MM.1S (cell line): ENCODE results near the gene APOM.
A peak's percentile ranks its signal among the peaks of the same experiment; 100 is the strongest.

ENCODE experiments used
- DNase-seq: peaks from one replicate; pipeline ENCODE4 v3.0.0-alpha.2; 2015
- H2AFZ ChIP-seq: fragments of 300-600 bp; sonication (generic); 2 replicates; pipeline ENCODE4 v1.6.0; 2016; ENCODE audit warnings: antibody characterized with exemption, low read length
- H3F3A ChIP-seq: fragments of 300-600 bp; sonication (generic); 2 replicates; pipeline ENCODE4 v1.6.1; 2016; ENCODE audit warnings: mild to moderate bottlenecking, antibody characterized with exemption, low read length, moderate library complexity, mixed read lengths; ENCODE audit not compliant: insufficient read depth
- H3K27ac ChIP-seq: fragments of 300-600 bp; sonication (generic); 2 replicates; pipeline ENCODE4 v1.5.1; 2016; ENCODE audit warnings: mild to moderate bottlenecking, low read length
- H3K27me3 ChIP-seq: fragments of 300-600 bp; sonication (generic); replicated peaks from 2 replicates; pipeline ENCODE4 v1.6.0; 2016; ENCODE audit warnings: low read length; ENCODE audit not compliant: insufficient read depth
- H3K36me3 ChIP-seq: fragments of 300-600 bp; sonication (generic); replicated peaks from 2 replicates; pipeline ENCODE4 v1.6.1; 2016; ENCODE audit warnings: mild to moderate bottlenecking, low read length, mixed read lengths; ENCODE audit not compliant: insufficient read depth
- H3K4me1 ChIP-seq: fragments of 300-600 bp; sonication (generic); 2 replicates; pipeline ENCODE4 v1.6.1; 2016; ENCODE audit warnings: low read length, mixed read lengths
- H3K4me2 ChIP-seq: fragments of 300-600 bp; sonication (generic); 2 replicates; pipeline ENCODE4 v1.6.0; 2016; ENCODE audit warnings: low read depth, low read length
- H3K4me3 ChIP-seq: fragments of 300-600 bp; sonication (generic); 2 replicates; pipeline ENCODE4 v1.5.1; 2016; ENCODE audit warnings: low read length, mixed read lengths
- H3K79me2 ChIP-seq: fragments of 300-600 bp; sonication (generic); 2 replicates; pipeline ENCODE4 v1.6.1; 2016; ENCODE audit warnings: mixed run types, low read length, mixed read lengths
- H3K9ac ChIP-seq: fragments of 300-600 bp; sonication (generic); 2 replicates; pipeline ENCODE4 v1.6.1; 2016; ENCODE audit warnings: low read length, mixed read lengths
- H3K9me2 ChIP-seq: fragments of 300-600 bp; sonication (generic); replicated peaks from 2 replicates; pipeline ENCODE4 v1.6.1; 2016; ENCODE audit warnings: mild to moderate bottlenecking, low read length, mixed read lengths; ENCODE audit not compliant: insufficient read depth
- H3K9me3 ChIP-seq: fragments of 300-600 bp; sonication (generic); replicated peaks from 2 replicates; pipeline ENCODE4 v1.6.1; 2016; ENCODE audit warnings: mild to moderate bottlenecking, low read length, mixed read lengths; ENCODE audit not compliant: insufficient read depth
- H4K20me1 ChIP-seq: fragments of 300-600 bp; sonication (generic); 2 replicates; pipeline ENCODE4 v1.6.1; 2016; ENCODE audit warnings: mild to moderate bottlenecking, low read length, moderate library complexity, mixed read lengths; ENCODE audit not compliant: insufficient read depth
- CTCF ChIP-seq: fragments of 300-600 bp; sonication (generic); IDR thresholded peaks from 2 replicates; pipeline ENCODE4 v1.5.1; 2016; ENCODE audit warnings: antibody characterized with exemption, low read length, mixed read lengths
- EZH2 ChIP-seq: fragments of 300-600 bp; sonication (generic); optimal IDR thresholded peaks from 2 replicates; pipeline ENCODE3; 2017; ENCODE audit warnings: low read depth, mild to moderate bottlenecking, antibody characterized with exemption, low read length, mixed read lengths
- EZH2phosphoT487 ChIP-seq: fragments of 300-600 bp; sonication (generic); IDR thresholded peaks from 2 replicates; pipeline ENCODE4 v1.6.1; 2018; ENCODE audit warnings: antibody characterized with exemption, low read length

Gene APOM

GRCh38 chr6:31622684-31623091 is 33.0 kb upstream of the APOM start:
- no peak overlapping the region for H3K27ac ChIP-seq
- TF ChIP-seq EZH2: no peak
- TF ChIP-seq CTCF: no peak
- no peak for TF ChIP-seq EZH2phosphoT487
- H3K4me1 ChIP-seq: peaks cover 8% of the 10 kb centered on the region; the same call in 1 of the 2 replicates
- peak overlapping the region; percentile 71; the same call in 1 of the 2 replicates for H3K4me2 ChIP-seq
- peaks cover 7% of the 10 kb centered on the region; the same call in 1 of the 2 replicates for H3F3A ChIP-seq
- no peak overlapping the region for H2AFZ ChIP-seq
- H3K9me3 ChIP-seq: no peaks in the 10 kb centered on the region
- H3K36me3 ChIP-seq: peaks cover 14% of the 10 kb centered on the region; the same call in 1 of the 2 replicates
- H3K79me2 ChIP-seq: peaks cover 71% of the 10 kb centered on the region
- no peaks in the 10 kb centered on the region for H3K9me2 ChIP-seq
- H3K9ac ChIP-seq: no peak overlapping the region
- H3K4me3 ChIP-seq: no peak overlapping the region
- no peaks in the 10 kb centered on the region for H3K27me3 ChIP-seq
- no peaks in the 10 kb centered on the region for H4K20me1 ChIP-seq
- no peak for DNase-seq

GRCh38 chr6:31624070-31624469 is 31.6 kb upstream of the APOM start:
- H4K20me1 ChIP-seq: no peaks in the 10 kb centered on the region; the same call in 1 of the 2 replicates
- no peak for DNase-seq
- H3F3A ChIP-seq: peaks cover 7% of the 10 kb centered on the region; the same call in 1 of the 2 replicates
- peaks cover 14% of the 10 kb centered on the region for H3K36me3 ChIP-seq
- H3K79me2 ChIP-seq: peaks cover 82% of the 10 kb centered on the region
- H3K4me2 ChIP-seq: no peak overlapping the region
- no peak overlapping the region for H2AFZ ChIP-seq
- H3K9me3 ChIP-seq: no peaks in the 10 kb centered on the region
- H3K9ac ChIP-seq: no peak overlapping the region
- H3K27ac ChIP-seq: no peak overlapping the region
- no peak for TF ChIP-seq EZH2phosphoT487
- no peak for TF ChIP-seq EZH2
- TF ChIP-seq CTCF: no peak
- peaks cover 8% of the 10 kb centered on the region; the same call in 1 of the 2 replicates for H3K4me1 ChIP-seq
- H3K9me2 ChIP-seq: no peaks in the 10 kb centered on the region
- no peaks in the 10 kb centered on the region for H3K27me3 ChIP-seq
- H3K4me3 ChIP-seq: no peak overlapping the region

DNA sequence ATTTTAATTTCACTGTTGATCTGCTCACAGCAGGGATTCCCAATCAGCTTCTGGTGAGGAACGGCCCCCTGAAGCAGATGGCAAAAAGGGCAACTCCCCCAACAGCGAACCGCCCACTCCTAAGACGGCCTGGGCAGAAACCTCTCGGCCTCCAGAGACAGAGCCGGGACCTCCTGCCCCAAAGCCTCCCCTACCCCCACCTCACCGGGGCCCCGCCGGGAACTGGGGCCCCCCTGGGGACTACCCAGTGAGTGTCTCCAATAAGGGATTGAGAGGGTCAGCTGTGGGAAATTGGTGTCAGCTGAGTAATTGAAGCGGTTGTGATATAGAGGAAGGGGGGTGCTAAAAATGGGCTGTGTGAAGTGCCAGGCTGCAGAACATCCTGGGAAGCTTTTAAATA is 28.7 kb upstream of the APOM start:
- DNase-seq: no peak
- H3K36me3 ChIP-seq: peaks cover 20% of the 10 kb centered on the region
- H3K27ac ChIP-seq: no peak overlapping the region
- no peaks in the 10 kb centered on the region; the same call in 1 of the 2 replicates for H4K20me1 ChIP-seq
- H3K4me2 ChIP-seq: no peak overlapping the region
- no peak overlapping the region for H3K9ac ChIP-seq
- H2AFZ ChIP-seq: no peak overlapping the region
- H3K9me3 ChIP-seq: no peaks in the 10 kb centered on the region
- no peaks in the 10 kb centered on the region for H3K9me2 ChIP-seq
- H3K79me2 ChIP-seq: peaks cover 89% of the 10 kb centered on the region
- H3F3A ChIP-seq: no peaks in the 10 kb centered on the region; the same call in 1 of the 2 replicates
- TF ChIP-seq CTCF (no peak), EZH2phosphoT487 (no peak), EZH2 (no peak)
- no peaks in the 10 kb centered on the region for H3K27me3 ChIP-seq
- H3K4me1 ChIP-seq: peaks cover 8% of the 10 kb centered on the region; the same call in 1 of the 2 replicates
- no peak overlapping the region for H3K4me3 ChIP-seq
